BE2C (cell line): ENCODE data around the gene REEP1.

Experiments
- DNase-seq: peaks from one replicate; pipeline ENCODE4 v3.0.0-alpha.2; 2020
- H3K27me3 ChIP-seq: fragments of 250-450 bp; sonication (Bioruptor Pico); 2 replicates; pipeline ENCODE4 v1.5.1; 2020; ENCODE audit warnings: mild to moderate bottlenecking
- H3K36me3 ChIP-seq: fragments of 250-450 bp; sonication (Bioruptor Pico); 2 replicates; pipeline ENCODE4 v1.5.1; 2020; ENCODE audit warnings: mild to moderate bottlenecking
- H3K4me1 ChIP-seq: fragments of 250-450 bp; sonication (Bioruptor Pico); 2 replicates; pipeline ENCODE4 v1.5.1; 2020
- H3K4me3 ChIP-seq: 2 replicates; pipeline ENCODE4 v1.5.1; 2011; ENCODE audit warnings: low read depth, low read length
- H3K9me3 ChIP-seq: fragments of 250-450 bp; sonication (Bioruptor Pico); 2 replicates; pipeline ENCODE4 v1.5.1; 2020
- CTCF ChIP-seq: IDR thresholded peaks from 2 replicates; pipeline ENCODE4 v1.5.1; 2012; ENCODE audit warnings: mild to moderate bottlenecking, low read depth, low read length

The REEP1 gene

DNA sequence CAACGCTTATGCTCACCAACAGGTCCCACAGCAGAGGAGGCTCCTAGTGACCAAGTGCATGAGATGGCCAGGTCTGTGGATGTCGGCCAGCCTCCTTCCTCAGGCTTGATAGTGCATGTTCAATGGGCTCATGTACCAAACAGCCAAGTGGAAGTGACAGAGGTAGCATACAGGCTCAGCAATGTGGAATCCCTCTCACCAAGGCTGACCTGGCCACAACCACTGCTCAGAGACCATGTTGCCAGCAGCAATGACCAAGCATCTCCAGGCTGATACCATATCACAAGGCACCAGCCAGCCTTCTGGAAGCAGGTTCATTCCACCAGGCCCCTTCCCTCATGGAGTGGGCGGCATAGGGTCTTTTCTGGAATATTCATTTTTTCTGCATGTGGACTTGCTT is 61.5 kb downstream of the REEP1 start:
- Histone ChIP-seq H3K9me3 (no peaks in the 10 kb centered on the region), H3K4me3 (no peak overlapping the region), H3K4me1 (no peaks in the 10 kb centered on the region; the same call in 1 of the 2 replicates), H3K36me3 (no peaks in the 10 kb centered on the region), H3K27me3 (no peaks in the 10 kb centered on the region)
- DNase-seq: no peak
- no peak for TF ChIP-seq CTCF

- H3K36me3 ChIP-seq: no peaks in the 10 kb centered on the region
- no peaks in the 10 kb centered on the region; the same call in 1 of the 2 replicates for H3K4me1 ChIP-seq
- no peak for TF ChIP-seq CTCF
Measured at GRCh38 chr2:86275384-86275799, 62.0 kb downstream of the REEP1 start.

GRCh38 chr2:86274918-86275275 is 62.5 kb downstream of the REEP1 start:
- DNase-seq: peak; percentile 79

More at GRCh38 chr2:86275384-86275799, 62.0 kb downstream of the REEP1 start:
- DNase-seq: no peak
- Histone ChIP-seq H3K9me3 (no peaks in the 10 kb centered on the region), H3K4me3 (no peak overlapping the region), H3K27me3 (no peaks in the 10 kb centered on the region)

DNA sequence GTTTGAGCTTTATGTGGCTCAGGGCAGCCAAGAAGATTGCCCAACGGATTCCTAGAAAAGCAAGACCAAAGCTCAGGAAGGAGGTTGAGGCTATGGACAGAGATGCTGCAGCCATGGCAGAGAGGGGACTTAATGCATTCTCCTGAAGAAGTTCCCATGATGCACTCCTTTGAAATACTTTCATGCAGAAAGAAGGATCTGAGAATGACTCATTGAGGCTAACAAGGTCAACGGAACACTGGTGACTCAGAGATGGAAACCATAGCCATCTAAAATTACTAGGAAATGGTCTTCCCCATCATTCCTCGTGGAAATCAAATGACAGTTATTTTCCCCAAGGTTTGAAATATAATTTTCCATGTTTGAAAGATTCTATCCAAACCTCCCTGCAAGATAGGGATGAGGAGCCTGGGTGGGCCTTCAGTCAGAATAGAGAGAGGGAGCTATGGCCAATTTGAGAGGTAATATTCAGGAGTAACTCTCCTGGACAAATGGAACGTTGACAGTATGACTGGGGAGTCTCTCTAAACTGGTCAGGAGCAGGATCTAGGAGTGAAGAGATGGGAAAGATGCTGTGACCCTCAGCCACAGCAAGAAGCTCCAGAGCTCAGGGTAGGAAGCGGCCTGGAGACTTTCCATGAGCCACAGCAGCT is 63.0 kb downstream of the REEP1 start:
- H3K27me3 ChIP-seq: no peaks in the 10 kb centered on the region
- TF ChIP-seq CTCF: no peak
- H3K9me3 ChIP-seq: no peaks in the 10 kb centered on the region
- H3K4me1 ChIP-seq: no peaks in the 10 kb centered on the region; the same call in 1 of the 2 replicates
- no peaks in the 10 kb centered on the region for H3K36me3 ChIP-seq
- no peak overlapping the region for H3K4me3 ChIP-seq
- DNase-seq: no peak

More at GRCh38 chr2:86274918-86275275, 62.5 kb downstream of the REEP1 start:
- Histone ChIP-seq H3K9me3 (no peaks in the 10 kb centered on the region), H3K4me1 (no peaks in the 10 kb centered on the region; the same call in 1 of the 2 replicates), H3K36me3 (no peaks in the 10 kb centered on the region), H3K27me3 (no peaks in the 10 kb centered on the region), H3K4me3 (no peak overlapping the region)
- TF ChIP-seq CTCF: no peak

GRCh38 chr2:86272111-86272510 is 65.3 kb downstream of the REEP1 start:
- no peak for TF ChIP-seq CTCF
- Histone ChIP-seq H3K4me3 (no peak overlapping the region), H3K27me3 (no peaks in the 10 kb centered on the region), H3K4me1 (no peaks in the 10 kb centered on the region; the same call in 1 of the 2 replicates), H3K9me3 (no peaks in the 10 kb centered on the region), H3K36me3 (no peaks in the 10 kb centered on the region)
- DNase-seq: no peak

DNA sequence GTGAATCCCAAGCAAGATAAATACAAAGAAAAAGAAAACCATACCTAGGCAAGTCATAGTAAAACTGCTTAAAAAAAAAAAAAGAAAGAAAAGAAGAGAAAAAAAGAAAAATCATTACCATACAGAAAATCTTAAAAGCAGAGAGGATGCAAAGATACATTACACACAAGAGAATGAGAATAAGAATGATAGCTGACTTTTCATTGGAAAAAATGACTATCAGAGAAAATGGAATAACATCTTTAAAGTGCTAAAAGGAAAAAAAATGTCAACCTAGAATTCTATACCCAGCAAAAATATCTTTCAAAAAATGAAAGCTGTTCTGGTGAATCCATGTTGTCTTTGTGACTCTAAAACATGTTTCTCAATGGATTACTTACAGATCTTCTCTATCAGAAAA is 66.2 kb downstream of the REEP1 start:
- no peaks in the 10 kb centered on the region; the same call in 1 of the 2 replicates for H3K4me1 ChIP-seq
- H3K4me3 ChIP-seq: no peak overlapping the region
- H3K27me3 ChIP-seq: no peaks in the 10 kb centered on the region
- no peak for DNase-seq
- TF ChIP-seq CTCF: no peak
- no peaks in the 10 kb centered on the region for H3K9me3 ChIP-seq
- no peaks in the 10 kb centered on the region for H3K36me3 ChIP-seq
